Mononuclear cell (primary cell): ENCODE data around the gene CILP2. TPM values are rescaled to one million over a fixed set of nuclear protein-coding genes. Genes with fewer than 3 reads are reported as not detected.
A peak's percentile ranks its signal among the peaks of the same experiment; 100 is the strongest.

Source experiments
- H3K27me3 ChIP-seq: 2 replicates; pipeline ENCODE4 v1.6.0; 2011; ENCODE audit warnings: low read length, control low read depth; ENCODE audit not compliant: insufficient read depth
- H3K4me1 ChIP-seq: 2 replicates; pipeline ENCODE4 v1.5.1; 2011; ENCODE audit warnings: mild to moderate bottlenecking, low read length, control low read depth; ENCODE audit not compliant: insufficient read depth
- H3K4me3 ChIP-seq: 2 replicates; pipeline ENCODE4 v1.5.1; 2011; ENCODE audit warnings: mild to moderate bottlenecking, low read length, moderate library complexity
- H3K9me3 ChIP-seq: 2 replicates; pipeline ENCODE4 v1.5.1; 2011; ENCODE audit warnings: low read depth, mild to moderate bottlenecking, control low read depth, low read length
- total RNA-seq: library from RNA; depleted of rRNA; stranded (reverse); fragments of >200 nt; gene quantifications from one replicate; pipeline ENCODE4 v1.2.3, GENCODE V29; 2012

The CILP2 gene
- total RNA-seq, 1 donor, result 0.31 TPM

DNA sequence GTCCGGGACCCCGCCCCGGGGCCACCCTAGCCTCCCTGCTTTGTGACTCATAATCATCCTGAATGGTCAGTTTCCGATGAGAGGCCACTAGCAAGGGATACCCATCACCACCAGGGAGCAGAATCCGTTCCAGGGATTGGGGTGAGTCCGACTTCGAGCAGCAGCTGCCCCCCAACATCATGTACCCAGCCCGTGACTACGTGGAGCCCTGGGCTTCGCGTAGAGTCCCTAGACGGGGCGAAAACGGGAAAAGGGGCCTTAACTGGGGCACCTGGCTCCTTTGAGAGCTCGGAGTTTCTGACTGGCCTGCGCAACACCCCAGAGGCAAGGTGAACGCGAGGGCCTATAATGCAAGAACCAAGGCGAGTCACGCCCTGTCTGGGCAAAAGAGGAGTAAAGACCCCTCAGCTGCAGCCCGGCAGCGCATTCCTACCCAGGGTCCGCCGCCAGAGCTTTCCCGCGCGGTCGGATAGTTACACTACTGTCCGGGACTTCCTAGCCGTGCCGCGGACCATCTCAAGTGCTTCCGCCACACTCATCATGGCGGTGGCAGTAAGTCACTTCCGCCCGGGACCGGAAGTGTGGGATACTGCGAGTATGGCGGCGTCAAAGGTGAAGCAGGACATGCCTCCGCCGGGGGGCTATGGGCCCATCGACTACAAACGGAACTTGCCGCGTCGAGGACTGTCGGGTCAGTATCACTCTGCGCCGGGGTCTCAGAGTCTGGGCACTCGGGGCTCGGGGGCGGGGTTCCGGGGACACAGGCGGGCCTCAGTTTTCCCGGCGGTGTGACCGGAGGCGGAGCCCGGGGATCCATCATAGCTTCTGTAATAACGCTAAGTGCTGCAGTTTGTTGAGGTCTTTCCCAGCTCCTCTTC is 22.2 kb upstream of the CILP2 start, which contains the start of gene NDUFA13:
Gene NDUFA13, plus strand, starts transcription at position 584 of the 878 bp plus-strand sequence. Its CDS starts 14 bp downstream, at position 598.
- Histone ChIP-seq H3K9me3 (no peaks in the 10 kb centered on the region), H3K4me1 (peaks cover 28% of the 10 kb centered on the region), H3K4me3 (peak within 1 kb of the TSS; percentile 76), H3K27me3 (no peaks in the 10 kb centered on the region)

DNA sequence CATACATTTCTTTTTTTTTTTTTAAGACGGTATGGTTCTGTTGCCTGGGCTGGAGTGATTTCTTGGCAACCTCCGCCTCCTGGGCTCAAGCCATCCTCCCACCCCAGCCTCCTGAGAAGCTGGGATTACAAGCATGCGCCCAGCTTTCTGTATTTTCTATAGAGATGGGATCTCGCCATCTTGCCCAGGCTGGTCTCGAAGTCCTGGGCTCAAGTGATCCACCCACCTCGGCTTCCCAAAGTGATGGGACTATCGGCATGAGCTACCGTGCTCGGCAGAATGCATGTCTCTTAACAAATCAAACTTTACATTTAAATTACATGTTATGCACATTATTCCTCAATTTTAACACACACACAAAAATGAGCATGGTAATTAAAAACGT is 20.8 kb upstream of the CILP2 start:
- Histone ChIP-seq H3K9me3 (no peaks in the 10 kb centered on the region), H3K4me1 (peaks cover 28% of the 10 kb centered on the region), H3K4me3 (no peak overlapping the region), H3K27me3 (no peaks in the 10 kb centered on the region)

DNA sequence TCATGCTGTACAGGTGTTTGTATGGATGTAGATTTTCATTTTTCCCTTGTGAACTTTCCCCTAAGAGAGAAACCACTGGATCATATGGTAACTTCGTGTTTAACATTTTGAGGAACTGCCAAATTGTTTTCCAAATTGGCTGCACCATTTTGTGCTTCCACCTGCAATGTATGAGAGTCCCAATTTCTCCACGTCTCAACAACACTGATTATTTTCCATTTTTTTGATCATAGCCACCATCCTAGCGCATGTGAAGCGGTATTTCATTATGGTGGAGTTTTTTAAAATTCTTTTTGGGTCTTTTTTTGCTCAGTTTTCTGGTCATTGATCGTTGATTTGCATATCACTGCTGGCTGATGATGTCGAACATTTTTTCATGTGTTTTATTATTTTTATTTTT is 17.1 kb upstream of the CILP2 start:
- H3K4me1 ChIP-seq, result peaks cover 21% of the 10 kb centered on the region
- H3K4me3 ChIP-seq, result no peak overlapping the region
- H3K9me3 ChIP-seq, result no peaks in the 10 kb centered on the region
- H3K27me3 ChIP-seq, result no peaks in the 10 kb centered on the region

DNA sequence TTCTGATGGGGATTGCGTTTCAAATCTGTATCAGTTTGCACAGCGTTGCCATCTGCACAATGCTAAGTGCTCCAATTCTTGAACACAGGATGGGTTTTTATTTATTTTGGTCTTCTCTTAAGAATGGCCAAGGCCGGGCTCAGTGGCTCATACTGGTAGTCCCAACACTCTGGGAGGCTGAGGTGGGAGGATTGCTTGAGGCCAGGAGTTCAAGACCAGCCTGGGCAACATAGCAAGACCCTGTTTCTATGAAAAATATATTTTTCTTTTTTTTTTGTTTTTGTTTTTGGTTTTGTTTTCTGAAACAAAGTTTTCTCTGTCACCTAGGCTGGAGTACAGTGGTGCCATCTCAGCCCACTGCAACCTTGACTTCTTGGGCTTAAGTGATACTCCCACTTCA is 14.9 kb upstream of the CILP2 start:
- no peak overlapping the region for H3K4me3 ChIP-seq

DNA sequence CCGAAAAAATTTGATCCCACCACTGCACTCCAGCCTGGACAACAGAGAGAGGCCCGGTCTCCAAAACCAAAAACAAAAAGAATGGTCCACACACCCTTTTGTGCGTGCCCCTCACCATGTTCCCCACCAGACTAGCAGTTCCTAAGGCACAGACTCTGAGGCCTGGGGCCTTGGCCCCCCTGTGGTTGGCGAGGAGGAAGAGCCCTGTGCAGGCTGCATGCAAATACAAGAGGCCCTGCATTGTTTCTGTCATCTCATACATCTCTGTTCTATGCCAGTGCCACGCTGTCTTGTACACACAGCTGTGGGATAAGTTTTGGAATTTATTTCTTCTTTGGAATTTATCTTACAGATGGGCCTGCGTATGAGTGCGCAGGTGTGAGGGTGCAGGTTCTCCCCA is 14.0 kb upstream of the CILP2 start:
- peaks cover 3% of the 10 kb centered on the region for H3K4me1 ChIP-seq
- H3K9me3 ChIP-seq, result no peaks in the 10 kb centered on the region
- no peak overlapping the region for H3K4me3 ChIP-seq
- no peaks in the 10 kb centered on the region for H3K27me3 ChIP-seq

More for the DNA sequence above, 14.9 kb upstream of the CILP2 start:
- no peaks in the 10 kb centered on the region for H3K27me3 ChIP-seq
- H3K4me1 ChIP-seq, result peaks cover 3% of the 10 kb centered on the region
- no peaks in the 10 kb centered on the region for H3K9me3 ChIP-seq

DNA sequence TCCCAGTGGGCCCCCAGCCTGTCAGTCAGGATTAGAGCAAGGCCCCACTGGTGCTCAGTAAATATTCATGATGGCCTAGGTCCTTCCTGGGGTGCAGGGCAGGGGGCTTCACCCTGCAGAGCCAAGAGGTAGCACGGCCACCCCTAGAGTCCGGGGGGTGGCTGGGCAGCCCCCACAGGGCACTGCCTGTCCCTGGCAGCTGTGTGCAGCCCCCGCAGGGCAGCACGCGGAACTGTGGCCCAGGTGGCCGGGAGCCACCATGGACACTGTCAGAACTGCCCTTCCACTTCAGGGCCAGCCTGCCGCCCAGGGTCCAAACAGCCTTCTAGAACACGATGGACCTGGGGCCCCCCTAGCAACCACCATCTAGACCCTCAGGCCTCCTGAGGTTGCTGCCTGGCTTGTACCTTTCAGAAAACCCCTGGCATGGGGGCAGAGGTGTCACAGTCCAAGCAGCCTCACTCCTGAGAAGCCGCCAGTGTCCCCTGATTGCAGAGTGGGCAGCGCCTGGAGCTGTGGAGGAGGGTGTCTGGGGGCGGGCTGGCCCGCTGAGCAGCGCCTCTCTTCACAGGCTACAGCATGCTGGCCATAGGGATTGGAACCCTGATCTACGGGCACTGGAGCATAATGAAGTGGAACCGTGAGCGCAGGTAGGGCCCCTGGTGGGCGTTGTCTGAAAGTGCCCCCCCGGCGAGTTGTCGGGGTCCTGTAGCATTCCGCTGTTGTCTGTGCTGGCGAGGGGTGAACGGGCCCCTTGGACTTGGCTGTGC is 12.3 kb upstream of the CILP2 start:
- Histone ChIP-seq H3K4me1 (no peaks in the 10 kb centered on the region), H3K4me3 (no peak overlapping the region), H3K9me3 (no peaks in the 10 kb centered on the region), H3K27me3 (no peaks in the 10 kb centered on the region)

DNA sequence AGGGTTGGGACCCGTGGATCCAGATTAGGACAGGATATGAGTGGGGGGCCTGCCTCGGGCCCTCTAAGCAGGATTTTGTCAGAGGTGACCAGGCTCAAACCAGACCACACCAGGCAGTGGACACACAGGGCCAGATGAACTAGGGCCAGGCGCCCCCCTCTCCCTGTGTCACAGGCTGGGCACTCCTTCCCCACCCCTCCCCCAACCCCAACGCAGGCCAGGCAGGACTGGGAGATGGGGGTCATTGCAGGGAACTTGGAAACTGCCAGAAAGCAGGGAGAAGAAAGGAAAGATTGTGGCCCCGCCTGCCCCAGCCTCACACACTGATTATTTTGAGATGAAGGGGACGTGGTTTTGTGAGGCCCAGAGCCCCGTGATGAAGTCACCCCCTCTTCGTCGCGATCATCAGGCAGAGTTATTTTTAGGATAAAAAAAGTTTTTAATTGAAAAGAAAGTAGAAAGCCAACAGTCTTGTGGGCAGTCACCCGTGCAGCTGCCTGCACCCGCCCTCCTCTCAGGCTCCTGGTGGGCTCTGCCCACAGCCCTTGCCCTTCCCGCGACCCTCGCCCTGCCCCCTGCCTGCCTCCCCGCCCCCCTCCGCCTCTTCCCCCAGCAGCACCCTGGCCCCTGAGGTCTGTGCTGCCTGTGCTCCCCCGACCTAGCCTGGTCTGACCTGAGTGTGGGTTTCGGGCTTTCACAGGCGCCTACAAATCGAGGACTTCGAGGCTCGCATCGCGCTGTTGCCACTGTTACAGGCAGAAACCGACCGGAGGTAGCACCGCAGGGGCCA is 11.3 kb upstream of the CILP2 start:
- Histone ChIP-seq H3K4me1 (no peaks in the 10 kb centered on the region), H3K9me3 (no peaks in the 10 kb centered on the region), H3K4me3 (no peak overlapping the region), H3K27me3 (no peaks in the 10 kb centered on the region)

DNA sequence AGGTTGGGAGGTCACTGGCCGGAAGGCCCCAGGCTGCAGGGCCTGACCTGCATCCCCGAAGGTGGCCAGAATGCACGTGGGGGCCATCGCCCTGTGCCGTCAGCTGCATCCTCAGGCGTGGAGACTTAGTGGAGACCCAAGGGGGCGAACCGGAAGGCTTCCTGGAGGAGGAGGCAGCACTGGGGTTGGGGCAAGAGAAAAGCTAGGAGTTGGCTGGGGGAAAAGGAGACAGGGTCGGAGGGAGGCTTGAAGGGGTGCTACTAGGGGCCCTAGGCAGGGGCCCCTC is 10.8 kb upstream of the CILP2 start:
- Histone ChIP-seq H3K4me1 (peaks cover 4% of the 10 kb centered on the region), H3K4me3 (no peak overlapping the region), H3K27me3 (no peaks in the 10 kb centered on the region), H3K9me3 (no peaks in the 10 kb centered on the region)

DNA sequence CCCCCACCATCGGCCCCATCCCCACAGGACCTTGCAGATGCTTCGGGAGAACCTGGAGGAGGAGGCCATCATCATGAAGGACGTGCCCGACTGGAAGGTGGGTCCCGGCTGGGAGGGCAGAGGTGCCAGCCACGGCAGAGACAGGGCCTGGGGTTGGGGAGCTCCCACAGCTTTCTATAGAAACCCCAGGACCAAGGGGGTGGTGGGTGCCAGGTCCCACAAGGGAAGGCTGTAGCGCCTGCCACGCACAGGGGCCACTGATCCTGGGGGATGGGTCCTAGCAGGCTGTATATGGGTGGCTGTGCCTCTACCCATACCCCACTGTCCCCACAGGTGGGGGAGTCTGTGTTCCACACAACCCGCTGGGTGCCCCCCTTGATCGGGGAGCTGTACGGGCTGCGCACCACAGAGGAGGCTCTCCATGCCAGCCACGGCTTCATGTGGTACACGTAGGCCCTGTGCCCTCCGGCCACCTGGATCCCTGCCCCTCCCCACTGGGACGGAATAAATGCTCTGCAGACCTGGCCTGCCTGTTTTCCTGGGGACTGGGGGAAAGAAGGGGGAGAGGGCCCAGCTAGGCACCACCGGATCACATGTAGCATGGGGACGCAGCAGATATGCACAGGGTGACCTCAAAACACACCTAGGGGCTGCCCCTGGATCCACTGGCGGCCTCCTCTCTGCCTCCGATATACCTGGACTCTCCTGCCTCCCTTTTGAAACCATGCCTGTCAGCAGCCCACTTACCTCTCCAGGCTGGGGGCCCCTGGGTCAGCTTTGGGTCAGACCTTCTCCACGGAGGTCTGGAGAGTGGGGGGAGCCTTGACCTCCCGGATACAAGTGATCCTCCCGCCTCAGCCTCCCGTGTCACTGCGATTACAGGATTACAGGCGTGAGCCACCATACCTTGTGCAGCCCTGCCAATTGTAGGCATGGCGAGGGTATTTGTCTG is 10.1 kb upstream of the CILP2 start:
- Histone ChIP-seq H3K9me3 (no peaks in the 10 kb centered on the region), H3K27me3 (no peaks in the 10 kb centered on the region), H3K4me3 (no peak overlapping the region), H3K4me1 (peaks cover 6% of the 10 kb centered on the region)

DNA sequence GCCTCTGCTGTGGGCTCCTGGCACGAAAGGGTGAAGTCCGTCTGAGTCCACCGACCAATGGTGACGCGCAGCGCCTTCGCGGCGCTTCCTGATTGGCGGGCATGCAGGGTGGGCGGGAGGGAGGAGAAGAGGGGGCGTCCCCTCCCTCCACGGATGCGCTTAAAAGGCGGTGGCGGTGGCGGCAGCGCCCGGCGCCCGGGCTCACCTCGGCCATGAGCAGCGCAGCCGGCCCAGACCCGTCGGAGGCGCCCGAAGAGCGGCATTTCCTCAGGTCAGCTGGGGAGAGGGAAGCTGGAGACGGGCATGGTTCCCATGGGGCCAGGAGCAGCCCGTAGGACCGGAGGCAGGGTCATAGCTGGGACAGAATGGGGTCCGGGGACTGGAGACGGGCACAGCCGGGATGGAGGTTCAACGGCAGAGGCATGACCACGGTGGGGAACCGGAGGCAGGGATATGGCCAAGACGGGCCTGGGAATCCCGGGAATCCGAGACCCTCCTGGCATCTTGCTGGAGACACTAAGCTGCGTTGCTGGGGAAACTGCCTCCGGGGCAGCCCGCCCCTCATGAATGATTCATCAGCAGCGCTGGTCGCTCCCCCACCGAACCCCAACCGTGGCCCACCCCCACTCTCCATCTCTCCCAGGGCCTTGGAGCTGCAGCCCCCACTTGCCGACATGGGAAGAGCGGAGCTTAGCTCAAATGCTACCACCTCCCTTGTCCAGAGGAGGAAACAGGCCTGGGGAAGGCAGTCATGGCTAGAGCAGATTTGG is 9.2 kb upstream of the CILP2 start, which contains the start of gene YJEFN3:
Gene YJEFN3, plus strand, starts transcription at position 191 of the 770 bp plus-strand sequence. Its CDS starts 22 bp downstream, at position 213.
- Histone ChIP-seq H3K4me1 (peaks cover 6% of the 10 kb centered on the region), H3K27me3 (no peaks in the 10 kb centered on the region), H3K9me3 (no peaks in the 10 kb centered on the region), H3K4me3 (no peak within 1 kb of the TSS)

DNA sequence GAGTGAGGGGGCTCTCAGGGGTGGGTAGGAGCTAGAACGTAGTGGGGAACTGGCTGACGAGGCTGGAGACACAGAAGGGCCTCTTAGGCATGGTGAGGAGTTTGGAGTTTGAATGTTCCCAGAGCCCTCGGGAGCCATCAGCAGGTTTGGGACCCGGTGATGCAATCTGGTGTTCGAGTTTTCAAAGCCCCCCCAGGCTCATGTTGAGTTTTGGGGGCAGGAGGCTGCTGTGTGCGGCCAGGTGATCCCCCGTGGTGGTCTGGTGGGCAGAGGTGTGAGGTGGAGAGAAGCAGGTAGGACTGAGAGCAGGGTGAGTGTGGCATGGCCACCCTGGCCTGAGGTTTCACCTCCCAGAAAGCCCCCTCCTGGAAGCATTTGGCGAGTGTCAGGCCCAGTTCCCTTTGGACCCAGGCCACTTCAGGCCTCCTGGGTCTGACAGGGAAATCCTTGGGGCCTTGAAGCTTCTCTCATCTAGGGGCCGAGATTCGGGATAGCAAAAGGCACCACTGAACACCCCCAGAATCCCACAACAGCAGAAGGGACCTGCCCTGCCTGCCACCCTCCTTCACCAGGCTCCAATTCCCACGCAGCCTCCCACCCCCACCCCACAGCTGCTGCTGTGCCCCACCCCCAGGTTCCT is 8.2 kb upstream of the CILP2 start:
- Histone ChIP-seq H3K4me3 (no peak overlapping the region), H3K27me3 (no peaks in the 10 kb centered on the region), H3K4me1 (peaks cover 6% of the 10 kb centered on the region), H3K9me3 (no peaks in the 10 kb centered on the region)

DNA sequence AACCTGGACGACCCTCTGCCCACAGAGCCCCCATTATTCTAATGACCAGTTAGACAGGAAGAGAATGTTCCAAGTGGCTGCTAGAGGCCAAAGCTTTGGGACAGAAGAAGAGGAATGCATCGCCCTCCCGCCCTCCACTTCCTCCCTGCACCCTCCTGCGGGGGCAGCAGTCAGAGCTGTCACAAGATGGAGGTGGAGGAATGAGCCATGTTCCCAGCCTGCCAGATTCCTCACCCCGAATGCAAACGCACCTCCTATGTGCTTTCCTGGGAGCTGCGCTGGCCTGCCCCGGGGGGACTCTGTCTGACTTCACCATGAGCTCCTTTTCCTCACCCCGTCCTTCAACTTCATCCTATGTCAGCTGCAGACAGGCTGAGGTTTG is 7.7 kb upstream of the CILP2 start:
- no peak overlapping the region for H3K4me3 ChIP-seq
- H3K4me1 ChIP-seq, result peaks cover 6% of the 10 kb centered on the region
- no peaks in the 10 kb centered on the region for H3K27me3 ChIP-seq
- H3K9me3 ChIP-seq, result no peaks in the 10 kb centered on the region

DNA sequence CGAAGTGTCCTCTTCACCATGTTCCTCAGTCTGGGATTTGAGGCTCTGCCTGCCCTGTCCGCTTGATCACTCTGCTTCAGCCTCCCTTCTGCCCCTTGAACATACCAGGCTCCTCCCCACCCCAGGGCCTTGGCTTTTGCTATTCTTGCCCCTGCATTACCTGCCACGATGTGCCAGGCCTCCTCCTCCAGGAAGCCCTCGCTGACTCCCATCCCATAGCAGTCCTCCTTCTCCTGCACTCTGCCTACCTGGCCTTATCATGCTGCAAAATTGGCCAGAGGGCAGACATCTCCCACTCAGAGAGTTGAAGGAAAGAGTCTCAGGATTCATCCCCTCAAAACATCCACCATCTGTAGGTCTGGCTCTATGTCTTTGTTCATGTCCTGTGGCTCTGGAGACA is 7.2 kb upstream of the CILP2 start:
- H3K4me1 ChIP-seq, result peaks cover 6% of the 10 kb centered on the region
- H3K9me3 ChIP-seq, result no peaks in the 10 kb centered on the region
- no peaks in the 10 kb centered on the region for H3K27me3 ChIP-seq
- H3K4me3 ChIP-seq, result no peak overlapping the region
